ENCODE measurements around the gene EGR4.

GRCh38 chr2:73253901-73254300 lies 39.4 kb downstream of the EGR4 start:
- TF ChIP-seq KDM1A (IDR thresholded peaks at IDR 0.05; ENCODE audit: low read depth), result no peak
- TF ChIP-seq CTCF (IDR thresholded peaks at IDR 0.05), result no peak
- TF ChIP-seq POLR2AphosphoS2 (conservative IDR thresholded peaks at IDR 0.05; ENCODE audit: low read length), result no peak
- TF ChIP-seq REST (IDR thresholded peaks at IDR 0.05), result no peak
- no peak for TF ChIP-seq RFX5 (IDR thresholded peaks at IDR 0.05)
- no peak for TF ChIP-seq CEBPB (IDR thresholded peaks at IDR 0.05)
